Left kidney (tissue), 2 donors: ENCODE measurements around the gene GRIA1. TPM values are rescaled to one million over a fixed set of nuclear protein-coding genes. Genes with fewer than 3 reads are reported as not detected.

Experiments
- DNase-seq: peaks from one replicate; pipeline ENCODE4 v3.0.0-alpha.2; 2013
- polyA plus RNA-seq: library from polyadenylated mRNA; unstranded; fragments of 120-200 nt; gene quantifications from one replicate; pipeline ENCODE4 v1.2.1, GENCODE V29; 2013; ENCODE audit not compliant: insufficient read length

The GRIA1 gene
- polyA plus RNA-seq, 1 donor: 4.3 TPM

- no peak for DNase-seq
These were observed 290.6 kb downstream of the GRIA1 start for GRCh38 chr5:153780876-153781705.

GRCh38 chr5:153782589-153783361 lies 292.3 kb downstream of the GRIA1 start:
- no peak for DNase-seq

- no peak for DNase-seq
These were observed 292.8 kb downstream of the GRIA1 start for GRCh38 chr5:153783362-153783658.

- no peak for DNase-seq
These were observed 293.8 kb downstream of the GRIA1 start for GRCh38 chr5:153784277-153784676.

- DNase-seq: no peak
These were observed 300.9 kb downstream of the GRIA1 start for GRCh38 chr5:153791339-153791738.

- no peak for DNase-seq
These were observed 301.8 kb downstream of the GRIA1 start for GRCh38 chr5:153792305-153792704.

- no peak for DNase-seq
These were observed 303.2 kb downstream of the GRIA1 start for GRCh38 chr5:153793699-153794098.

- DNase-seq: no peak
These were observed 303.9 kb downstream of the GRIA1 start for GRCh38 chr5:153794327-153794726.

GRCh38 chr5:153796527-153796926 lies 306.1 kb downstream of the GRIA1 start:
- no peak for DNase-seq

GRCh38 chr5:153797484-153797883 lies 307.0 kb downstream of the GRIA1 start:
- DNase-seq: no peak

GRCh38 chr5:153798830-153799229 lies 308.4 kb downstream of the GRIA1 start:
- DNase-seq: no peak

- no peak for DNase-seq
These were observed 309.0 kb downstream of the GRIA1 start for GRCh38 chr5:153799466-153799865.

- DNase-seq: no peak
These were observed 311.8 kb downstream of the GRIA1 start for GRCh38 chr5:153802050-153802821.

- no peak for DNase-seq
These were observed 317.3 kb downstream of the GRIA1 start for GRCh38 chr5:153807801-153808200.

GRCh38 chr5:153809166-153809565 lies 318.7 kb downstream of the GRIA1 start:
- no peak for DNase-seq

- DNase-seq: no peak
These were observed 323.4 kb downstream of the GRIA1 start for GRCh38 chr5:153813901-153814300.

- DNase-seq: no peak
These were observed 326.4 kb downstream of the GRIA1 start for GRCh38 chr5:153816870-153817269.

- DNase-seq: no peak
These were observed 328.2 kb downstream of the GRIA1 start for GRCh38 chr5:153818626-153819025.

GRCh38 chr5:153823036-153823435 lies 332.6 kb downstream of the GRIA1 start:
- no peak for DNase-seq

- no peak for DNase-seq
These were observed 334.4 kb downstream of the GRIA1 start for GRCh38 chr5:153824909-153825308.

GRCh38 chr5:153827397-153827796 lies 336.9 kb downstream of the GRIA1 start:
- no peak for DNase-seq

GRCh38 chr5:153829510-153830065 lies 339.1 kb downstream of the GRIA1 start:
- DNase-seq: no peak

GRCh38 chr5:153831973-153832372 lies 341.5 kb downstream of the GRIA1 start:
- DNase-seq: no peak
